H1 (cell line): ENCODE results near the gene ALOX5. TPM values are rescaled to one million over a fixed set of nuclear protein-coding genes. Genes with fewer than 3 reads are reported as not detected.

Experiments used
- CHD2 ChIP-seq: IDR thresholded peaks from 2 replicates; pipeline ENCODE4 v1.6.1; 2012; ENCODE audit warnings: low read length, improper control_type of control experiment
- CTBP2 ChIP-seq: IDR thresholded peaks from 2 replicates; pipeline ENCODE4 v1.7.0; 2011; ENCODE audit warnings: borderline replicate concordance, mild to moderate bottlenecking, moderate library complexity, mixed read lengths, low read length; ENCODE audit not compliant: insufficient read depth, insufficient read length
- FOSL1 ChIP-seq: IDR thresholded peaks from 2 replicates; pipeline ENCODE4 v1.6.1; 2011; ENCODE audit warnings: mild to moderate bottlenecking, low read depth, low read length, moderate library complexity; ENCODE audit not compliant: insufficient read depth
- JUN ChIP-seq: IDR thresholded peaks from 2 replicates; pipeline ENCODE4 v1.6.1; 2011; ENCODE audit warnings: low read depth, mild to moderate bottlenecking, improper control_type of control experiment, low read length
- JUND ChIP-seq: IDR thresholded peaks from 2 replicates; pipeline ENCODE4 v1.6.1; 2011; ENCODE audit warnings: mild to moderate bottlenecking, improper control_type of control experiment, low read length
- SP2 ChIP-seq: IDR thresholded peaks from 2 replicates; pipeline ENCODE4 v1.6.1; 2012; ENCODE audit warnings: mild to moderate bottlenecking, low read length, inconsistent platforms
- YY1 ChIP-seq: IDR thresholded peaks from 2 replicates; pipeline ENCODE4 v1.6.1; 2011; ENCODE audit warnings: low read depth, mild to moderate bottlenecking, low read length
- polyA plus RNA-seq, 7 experiments: library from polyadenylated mRNA; depleted of rRNA in 3 of 7; stranded (reverse) in 5 of 7; unstranded in 2 of 7; fragments of >200 nt in 5 of 7; fragments of 200-250 nt in 2 of 7; gene quantifications; 1 replicate in 5 of 7; 2 replicates in 1 of 7; 4 replicates in 1 of 7; pipeline versions ENCODE4 v1.2.1 to v1.2.3, GENCODE V29; 2011 to 2013; ENCODE audit warnings: missing spikeins in 2 of 7, mixed read lengths in 2 of 7
- total RNA-seq: library from RNA; stranded (reverse); fragmentation: NEBNext Ultra II Directional; extraction: Animal tissue kit (Norgen Biotek cat#: 25700); gene quantifications from 2 replicates; pipeline ENCODE4 v1.2.1, GENCODE V29; 2021
- TF ChIP-seq, protein P1 (sequence below): fragments of 300-600 bp; sonication (generic); IDR thresholded peaks from 2 replicates; pipeline ENCODE4 v1.7.1; 2012; ENCODE audit warnings: low read length, moderate library complexity, mild to moderate bottlenecking, inconsistent platforms; ENCODE audit not compliant: insufficient replicate concordance

ALOX5 gene
- total and polyA plus RNA-seq, 2 of the 8 experiments (the other 6 are each of a cell fraction or from before 2014, with no cell fraction given), result 1.6 to 3.8 TPM

DNA sequence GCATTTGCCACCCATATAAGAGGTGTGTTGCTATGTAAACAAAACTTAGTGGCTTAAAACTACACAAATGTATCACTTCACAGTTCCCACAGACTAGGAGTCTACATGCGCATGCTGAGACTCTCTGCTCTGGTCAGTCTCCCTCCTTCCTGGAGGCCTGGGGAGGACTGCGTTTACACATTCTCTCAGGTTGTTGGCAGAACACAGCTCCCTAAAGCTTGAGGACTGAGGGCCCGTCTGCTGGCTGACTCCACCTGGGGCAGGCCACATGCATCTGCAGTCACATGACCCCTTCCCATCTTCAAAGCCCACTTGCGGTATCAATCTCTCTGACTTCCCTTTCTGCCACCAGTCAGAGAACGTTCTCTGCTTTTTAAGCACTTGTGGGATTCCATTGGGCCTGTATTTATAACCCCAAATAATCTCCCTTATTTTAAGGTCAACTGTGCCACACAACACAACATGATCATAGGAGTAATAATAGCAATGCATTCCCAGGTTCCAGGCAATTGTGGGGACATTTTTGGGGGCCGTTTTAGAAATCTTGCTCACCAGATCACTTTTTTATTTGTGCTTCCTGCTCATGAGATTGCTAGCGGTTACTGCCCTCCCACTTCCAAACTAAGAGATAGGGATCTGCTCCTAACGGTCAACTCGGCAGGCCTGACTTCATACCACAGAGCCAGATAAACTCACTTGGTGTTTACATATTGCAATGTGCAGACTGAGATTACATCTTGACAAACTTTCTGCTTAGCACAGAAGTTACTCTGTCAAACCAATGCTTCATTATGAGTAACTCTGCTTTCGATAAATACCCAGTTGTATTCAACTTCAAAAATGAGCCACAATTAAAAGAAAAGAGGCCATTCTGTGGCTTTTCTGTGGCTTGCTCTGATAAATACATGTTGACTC, 96.3 kb downstream of the ALOX5 start (continued):
- TF ChIP-seq, protein P1, sequence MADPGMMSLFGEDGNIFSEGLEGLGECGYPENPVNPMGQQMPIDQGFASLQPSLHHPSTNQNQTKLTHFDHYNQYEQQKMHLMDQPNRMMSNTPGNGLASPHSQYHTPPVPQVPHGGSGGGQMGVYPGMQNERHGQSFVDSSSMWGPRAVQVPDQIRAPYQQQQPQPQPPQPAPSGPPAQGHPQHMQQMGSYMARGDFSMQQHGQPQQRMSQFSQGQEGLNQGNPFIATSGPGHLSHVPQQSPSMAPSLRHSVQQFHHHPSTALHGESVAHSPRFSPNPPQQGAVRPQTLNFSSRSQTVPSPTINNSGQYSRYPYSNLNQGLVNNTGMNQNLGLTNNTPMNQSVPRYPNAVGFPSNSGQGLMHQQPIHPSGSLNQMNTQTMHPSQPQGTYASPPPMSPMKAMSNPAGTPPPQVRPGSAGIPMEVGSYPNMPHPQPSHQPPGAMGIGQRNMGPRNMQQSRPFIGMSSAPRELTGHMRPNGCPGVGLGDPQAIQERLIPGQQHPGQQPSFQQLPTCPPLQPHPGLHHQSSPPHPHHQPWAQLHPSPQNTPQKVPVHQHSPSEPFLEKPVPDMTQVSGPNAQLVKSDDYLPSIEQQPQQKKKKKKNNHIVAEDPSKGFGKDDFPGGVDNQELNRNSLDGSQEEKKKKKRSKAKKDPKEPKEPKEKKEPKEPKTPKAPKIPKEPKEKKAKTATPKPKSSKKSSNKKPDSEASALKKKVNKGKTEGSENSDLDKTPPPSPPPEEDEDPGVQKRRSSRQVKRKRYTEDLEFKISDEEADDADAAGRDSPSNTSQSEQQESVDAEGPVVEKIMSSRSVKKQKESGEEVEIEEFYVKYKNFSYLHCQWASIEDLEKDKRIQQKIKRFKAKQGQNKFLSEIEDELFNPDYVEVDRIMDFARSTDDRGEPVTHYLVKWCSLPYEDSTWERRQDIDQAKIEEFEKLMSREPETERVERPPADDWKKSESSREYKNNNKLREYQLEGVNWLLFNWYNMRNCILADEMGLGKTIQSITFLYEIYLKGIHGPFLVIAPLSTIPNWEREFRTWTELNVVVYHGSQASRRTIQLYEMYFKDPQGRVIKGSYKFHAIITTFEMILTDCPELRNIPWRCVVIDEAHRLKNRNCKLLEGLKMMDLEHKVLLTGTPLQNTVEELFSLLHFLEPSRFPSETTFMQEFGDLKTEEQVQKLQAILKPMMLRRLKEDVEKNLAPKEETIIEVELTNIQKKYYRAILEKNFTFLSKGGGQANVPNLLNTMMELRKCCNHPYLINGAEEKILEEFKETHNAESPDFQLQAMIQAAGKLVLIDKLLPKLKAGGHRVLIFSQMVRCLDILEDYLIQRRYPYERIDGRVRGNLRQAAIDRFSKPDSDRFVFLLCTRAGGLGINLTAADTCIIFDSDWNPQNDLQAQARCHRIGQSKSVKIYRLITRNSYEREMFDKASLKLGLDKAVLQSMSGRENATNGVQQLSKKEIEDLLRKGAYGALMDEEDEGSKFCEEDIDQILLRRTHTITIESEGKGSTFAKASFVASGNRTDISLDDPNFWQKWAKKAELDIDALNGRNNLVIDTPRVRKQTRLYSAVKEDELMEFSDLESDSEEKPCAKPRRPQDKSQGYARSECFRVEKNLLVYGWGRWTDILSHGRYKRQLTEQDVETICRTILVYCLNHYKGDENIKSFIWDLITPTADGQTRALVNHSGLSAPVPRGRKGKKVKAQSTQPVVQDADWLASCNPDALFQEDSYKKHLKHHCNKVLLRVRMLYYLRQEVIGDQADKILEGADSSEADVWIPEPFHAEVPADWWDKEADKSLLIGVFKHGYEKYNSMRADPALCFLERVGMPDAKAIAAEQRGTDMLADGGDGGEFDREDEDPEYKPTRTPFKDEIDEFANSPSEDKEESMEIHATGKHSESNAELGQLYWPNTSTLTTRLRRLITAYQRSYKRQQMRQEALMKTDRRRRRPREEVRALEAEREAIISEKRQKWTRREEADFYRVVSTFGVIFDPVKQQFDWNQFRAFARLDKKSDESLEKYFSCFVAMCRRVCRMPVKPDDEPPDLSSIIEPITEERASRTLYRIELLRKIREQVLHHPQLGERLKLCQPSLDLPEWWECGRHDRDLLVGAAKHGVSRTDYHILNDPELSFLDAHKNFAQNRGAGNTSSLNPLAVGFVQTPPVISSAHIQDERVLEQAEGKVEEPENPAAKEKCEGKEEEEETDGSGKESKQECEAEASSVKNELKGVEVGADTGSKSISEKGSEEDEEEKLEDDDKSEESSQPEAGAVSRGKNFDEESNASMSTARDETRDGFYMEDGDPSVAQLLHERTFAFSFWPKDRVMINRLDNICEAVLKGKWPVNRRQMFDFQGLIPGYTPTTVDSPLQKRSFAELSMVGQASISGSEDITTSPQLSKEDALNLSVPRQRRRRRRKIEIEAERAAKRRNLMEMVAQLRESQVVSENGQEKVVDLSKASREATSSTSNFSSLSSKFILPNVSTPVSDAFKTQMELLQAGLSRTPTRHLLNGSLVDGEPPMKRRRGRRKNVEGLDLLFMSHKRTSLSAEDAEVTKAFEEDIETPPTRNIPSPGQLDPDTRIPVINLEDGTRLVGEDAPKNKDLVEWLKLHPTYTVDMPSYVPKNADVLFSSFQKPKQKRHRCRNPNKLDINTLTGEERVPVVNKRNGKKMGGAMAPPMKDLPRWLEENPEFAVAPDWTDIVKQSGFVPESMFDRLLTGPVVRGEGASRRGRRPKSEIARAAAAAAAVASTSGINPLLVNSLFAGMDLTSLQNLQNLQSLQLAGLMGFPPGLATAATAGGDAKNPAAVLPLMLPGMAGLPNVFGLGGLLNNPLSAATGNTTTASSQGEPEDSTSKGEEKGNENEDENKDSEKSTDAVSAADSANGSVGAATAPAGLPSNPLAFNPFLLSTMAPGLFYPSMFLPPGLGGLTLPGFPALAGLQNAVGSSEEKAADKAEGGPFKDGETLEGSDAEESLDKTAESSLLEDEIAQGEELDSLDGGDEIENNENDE, result no peak
- TF ChIP-seq JUN, result no peak
- TF ChIP-seq YY1, result no peak
- TF ChIP-seq CHD2, result no peak
- no peak for TF ChIP-seq SP2
- TF ChIP-seq JUND, result no peak
- no peak for TF ChIP-seq FOSL1
- no peak for TF ChIP-seq CTBP2
